Ishikawa (cell line): ENCODE results near the gene SALL3.

ENCODE experiments used
- CEBPB ChIP-seq: IDR thresholded peaks from 2 replicates; pipeline ENCODE4 v1.6.1; 2012
- CREB1 ChIP-seq: IDR thresholded peaks from 2 replicates; pipeline ENCODE4 v1.6.1; 2012; ENCODE audit warnings: low read depth
- EGR1 ChIP-seq: IDR thresholded peaks from 2 replicates; pipeline ENCODE4 v1.6.1; 2012
- EP300 ChIP-seq: IDR thresholded peaks from 2 replicates; pipeline ENCODE4 v1.6.1; 2012; ENCODE audit warnings: borderline replicate concordance
- FOXM1 ChIP-seq: IDR thresholded peaks from 2 replicates; pipeline ENCODE4 v1.6.1; 2012; ENCODE audit warnings: low read depth, borderline replicate concordance
- MAX ChIP-seq: IDR thresholded peaks from 2 replicates; pipeline ENCODE4 v1.6.1; 2012
- NFIC ChIP-seq: IDR thresholded peaks from 2 replicates; pipeline ENCODE4 v1.6.1; 2012
- RAD21 ChIP-seq: IDR thresholded peaks from 2 replicates; pipeline ENCODE4 v1.6.1; 2012; ENCODE audit warnings: low read depth
- TAF1 ChIP-seq: IDR thresholded peaks from 2 replicates; pipeline ENCODE4 v1.6.1; 2012; ENCODE audit warnings: low read depth, mild to moderate bottlenecking
- TCF12 ChIP-seq: IDR thresholded peaks from 2 replicates; pipeline ENCODE4 v1.6.1; 2012; ENCODE audit warnings: low read depth
- TEAD4 ChIP-seq: IDR thresholded peaks from 2 replicates; pipeline ENCODE4 v1.6.1; 2012
- USF1 ChIP-seq: IDR thresholded peaks from 2 replicates; pipeline ENCODE4 v1.6.1; 2012
- YY1 ChIP-seq: IDR thresholded peaks from 2 replicates; pipeline ENCODE4 v1.6.1; 2012; ENCODE audit warnings: low read depth
- ZBTB7A ChIP-seq: IDR thresholded peaks from 2 replicates; pipeline ENCODE4 v1.6.1; 2012; ENCODE audit warnings: low read depth
- TF ChIP-seq, protein P1 (sequence below): IDR thresholded peaks from 2 replicates; pipeline ENCODE4 v1.6.1; 2012; ENCODE audit warnings: low read depth, mild to moderate bottlenecking

The SALL3 gene

GRCh38 chr18:78981989-78982620 lies 2.5 kb downstream of the SALL3 start:
- TF ChIP-seq ZBTB7A (no peak), RAD21 (no peak), TAF1 (no peak), TEAD4 (no peak), FOXM1 (no peak), CEBPB (no peak), TCF12 (no peak), MAX (no peak), USF1 (no peak), EP300 (no peak), EGR1 (no peak), YY1 (no peak), CREB1 (no peak), NFIC (no peak)
- TF ChIP-seq, protein P1, sequence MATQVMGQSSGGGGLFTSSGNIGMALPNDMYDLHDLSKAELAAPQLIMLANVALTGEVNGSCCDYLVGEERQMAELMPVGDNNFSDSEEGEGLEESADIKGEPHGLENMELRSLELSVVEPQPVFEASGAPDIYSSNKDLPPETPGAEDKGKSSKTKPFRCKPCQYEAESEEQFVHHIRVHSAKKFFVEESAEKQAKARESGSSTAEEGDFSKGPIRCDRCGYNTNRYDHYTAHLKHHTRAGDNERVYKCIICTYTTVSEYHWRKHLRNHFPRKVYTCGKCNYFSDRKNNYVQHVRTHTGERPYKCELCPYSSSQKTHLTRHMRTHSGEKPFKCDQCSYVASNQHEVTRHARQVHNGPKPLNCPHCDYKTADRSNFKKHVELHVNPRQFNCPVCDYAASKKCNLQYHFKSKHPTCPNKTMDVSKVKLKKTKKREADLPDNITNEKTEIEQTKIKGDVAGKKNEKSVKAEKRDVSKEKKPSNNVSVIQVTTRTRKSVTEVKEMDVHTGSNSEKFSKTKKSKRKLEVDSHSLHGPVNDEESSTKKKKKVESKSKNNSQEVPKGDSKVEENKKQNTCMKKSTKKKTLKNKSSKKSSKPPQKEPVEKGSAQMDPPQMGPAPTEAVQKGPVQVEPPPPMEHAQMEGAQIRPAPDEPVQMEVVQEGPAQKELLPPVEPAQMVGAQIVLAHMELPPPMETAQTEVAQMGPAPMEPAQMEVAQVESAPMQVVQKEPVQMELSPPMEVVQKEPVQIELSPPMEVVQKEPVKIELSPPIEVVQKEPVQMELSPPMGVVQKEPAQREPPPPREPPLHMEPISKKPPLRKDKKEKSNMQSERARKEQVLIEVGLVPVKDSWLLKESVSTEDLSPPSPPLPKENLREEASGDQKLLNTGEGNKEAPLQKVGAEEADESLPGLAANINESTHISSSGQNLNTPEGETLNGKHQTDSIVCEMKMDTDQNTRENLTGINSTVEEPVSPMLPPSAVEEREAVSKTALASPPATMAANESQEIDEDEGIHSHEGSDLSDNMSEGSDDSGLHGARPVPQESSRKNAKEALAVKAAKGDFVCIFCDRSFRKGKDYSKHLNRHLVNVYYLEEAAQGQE, result no peak

DNA sequence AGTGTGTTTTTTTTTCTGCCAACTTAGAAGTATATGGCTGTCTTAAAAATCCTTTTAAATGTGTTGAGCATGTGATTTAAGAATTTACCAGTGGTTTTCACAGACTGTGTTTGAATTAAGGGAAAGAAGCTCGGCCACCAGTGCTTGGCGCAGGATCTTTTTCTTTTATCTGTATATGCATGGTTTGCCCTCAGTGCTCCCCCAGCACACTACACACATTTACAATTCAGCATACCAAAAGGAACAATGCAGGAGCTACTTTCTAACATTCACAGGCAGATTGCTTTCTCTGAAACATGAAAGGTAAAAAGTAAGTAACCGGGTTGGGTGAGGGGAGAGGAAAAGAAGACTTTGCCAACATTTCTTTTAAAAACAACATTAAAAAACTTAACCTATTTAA lies 3.9 kb downstream of the SALL3 start:
- TF ChIP-seq, protein P1, result no peak
- no peak for TF ChIP-seq YY1
- no peak for TF ChIP-seq CREB1
- TF ChIP-seq MAX, result no peak
- TF ChIP-seq EGR1, result no peak
- TF ChIP-seq CEBPB, result no peak
- no peak for TF ChIP-seq NFIC
- no peak for TF ChIP-seq FOXM1
- TF ChIP-seq TCF12, result no peak
- TF ChIP-seq TEAD4, result no peak
- no peak for TF ChIP-seq EP300
- no peak for TF ChIP-seq USF1

DNA sequence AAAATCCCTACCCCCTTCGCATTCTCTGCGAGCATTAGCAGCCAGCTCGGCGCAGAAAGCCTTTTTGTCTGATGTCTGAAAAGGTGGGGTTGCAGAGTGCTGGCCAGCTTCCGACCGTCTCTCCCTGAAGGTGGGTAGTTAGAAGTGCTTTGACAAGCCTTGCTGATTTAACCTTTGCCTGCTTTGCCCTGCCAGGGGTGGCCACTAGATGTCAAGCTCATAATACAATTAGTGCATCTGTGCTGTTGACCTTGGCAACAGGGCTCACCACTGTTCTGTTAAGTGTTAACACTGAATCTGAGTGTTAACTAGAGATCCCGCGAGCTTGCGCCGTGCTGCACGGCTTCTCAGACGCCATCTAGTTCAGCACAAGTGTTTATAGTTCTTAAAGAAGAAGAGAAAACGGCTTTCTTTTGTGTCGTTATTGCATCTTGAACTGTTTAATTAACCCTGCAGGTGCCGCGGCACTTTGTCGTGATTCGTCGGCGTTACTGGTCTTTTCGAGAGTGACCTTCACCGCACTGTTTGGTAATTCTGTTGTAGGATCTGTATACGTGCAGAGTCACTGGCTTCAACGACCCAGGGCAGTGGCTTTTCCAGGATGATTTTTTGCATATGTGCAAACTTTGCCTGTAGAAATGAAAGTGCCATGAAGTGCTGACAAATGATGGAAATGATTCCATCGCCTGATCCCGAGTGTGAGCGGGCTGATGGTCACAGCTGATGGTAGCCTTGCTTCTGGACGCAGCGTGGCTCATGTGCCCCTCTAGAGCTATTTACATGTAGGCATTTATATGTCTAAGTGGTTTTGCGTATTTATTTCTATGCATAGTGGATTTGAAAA lies 5.5 kb downstream of the SALL3 start:
- no peak for TF ChIP-seq NFIC
- TF ChIP-seq RAD21, result peak; percentile 50
- no peak for TF ChIP-seq FOXM1
- TF ChIP-seq TEAD4, result no peak

DNA sequence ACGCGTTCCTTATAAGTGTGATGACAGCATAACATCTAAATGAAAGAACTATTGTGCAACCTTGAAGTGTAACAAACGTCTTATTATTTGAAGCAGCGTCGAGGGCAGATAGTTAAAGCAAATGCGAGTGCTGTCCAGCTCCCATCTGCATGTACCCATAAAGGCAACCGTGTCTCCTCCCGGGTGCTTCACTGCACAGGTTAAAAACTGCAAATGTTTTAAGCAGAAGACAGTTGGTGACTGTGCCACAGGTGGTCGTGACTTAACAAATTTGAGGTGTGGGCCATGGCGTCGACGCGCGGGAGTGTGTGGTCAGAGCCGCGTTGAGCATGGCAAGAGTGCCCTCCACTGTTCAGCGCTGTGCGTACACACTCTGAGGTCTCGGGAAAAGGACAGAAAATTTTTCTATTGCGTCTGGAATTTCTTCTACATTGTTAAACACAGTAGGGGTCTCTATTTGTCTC lies 6.4 kb downstream of the SALL3 start:
- TF ChIP-seq, protein P1, result 0 out of 2 replicates have a peak, but pooled peaks have one; percentile 9
- TF ChIP-seq MAX (peak; percentile 93), RAD21 (peak; percentile 85), FOXM1 (no peak)
